ENCODE measurements around the gene INPP5D. TPM values are rescaled to one million over a fixed set of nuclear protein-coding genes. Genes with fewer than 3 reads are reported as not detected.
A peak's percentile ranks its signal among the peaks of the same experiment; 100 is the strongest.

INPP5D gene
- total and polyA plus RNA-seq, 2 of the 13 experiments (the other 11 are each of a cell fraction or from before 2014, with no cell fraction given): 16.7 to 18.0 TPM

- TF ChIP-seq, protein P1, sequence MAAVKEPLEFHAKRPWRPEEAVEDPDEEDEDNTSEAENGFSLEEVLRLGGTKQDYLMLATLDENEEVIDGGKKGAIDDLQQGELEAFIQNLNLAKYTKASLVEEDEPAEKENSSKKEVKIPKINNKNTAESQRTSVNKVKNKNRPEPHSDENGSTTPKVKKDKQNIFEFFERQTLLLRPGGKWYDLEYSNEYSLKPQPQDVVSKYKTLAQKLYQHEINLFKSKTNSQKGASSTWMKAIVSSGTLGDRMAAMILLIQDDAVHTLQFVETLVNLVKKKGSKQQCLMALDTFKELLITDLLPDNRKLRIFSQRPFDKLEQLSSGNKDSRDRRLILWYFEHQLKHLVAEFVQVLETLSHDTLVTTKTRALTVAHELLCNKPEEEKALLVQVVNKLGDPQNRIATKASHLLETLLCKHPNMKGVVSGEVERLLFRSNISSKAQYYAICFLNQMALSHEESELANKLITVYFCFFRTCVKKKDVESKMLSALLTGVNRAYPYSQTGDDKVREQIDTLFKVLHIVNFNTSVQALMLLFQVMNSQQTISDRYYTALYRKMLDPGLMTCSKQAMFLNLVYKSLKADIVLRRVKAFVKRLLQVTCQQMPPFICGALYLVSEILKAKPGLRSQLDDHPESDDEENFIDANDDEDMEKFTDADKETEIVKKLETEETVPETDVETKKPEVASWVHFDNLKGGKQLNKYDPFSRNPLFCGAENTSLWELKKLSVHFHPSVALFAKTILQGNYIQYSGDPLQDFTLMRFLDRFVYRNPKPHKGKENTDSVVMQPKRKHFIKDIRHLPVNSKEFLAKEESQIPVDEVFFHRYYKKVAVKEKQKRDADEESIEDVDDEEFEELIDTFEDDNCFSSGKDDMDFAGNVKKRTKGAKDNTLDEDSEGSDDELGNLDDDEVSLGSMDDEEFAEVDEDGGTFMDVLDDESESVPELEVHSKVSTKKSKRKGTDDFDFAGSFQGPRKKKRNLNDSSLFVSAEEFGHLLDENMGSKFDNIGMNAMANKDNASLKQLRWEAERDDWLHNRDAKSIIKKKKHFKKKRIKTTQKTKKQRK (IDR thresholded peaks at IDR 0.05; ENCODE audit: low read length): no peak
- TF ChIP-seq ZNF761 (CRISPR knock-in tag; conservative IDR thresholded peaks at IDR 0.05) (0 out of 2 replicates have a peak, but pooled peaks have one; percentile 53), GABPB1 (CRISPR knock-in tag; IDR thresholded peaks at IDR 0.05) (peak; percentile 99), RBFOX2 (IDR thresholded peaks at IDR 0.05; ENCODE audit: low read depth, low read length) (peak; percentile 97), HOXD1 (CRISPR knock-in tag; IDR thresholded peaks at IDR 0.05) (peak; percentile 65), ZNF337 (CRISPR knock-in tag; IDR thresholded peaks at IDR 0.05; ENCODE audit: borderline replicate concordance, low read depth) (no peak; the same call in 1 of the 2 replicates), ZNF790 (CRISPR knock-in tag; IDR thresholded peaks at IDR 0.05; ENCODE audit: borderline replicate concordance) (no peak), FOXO4 (CRISPR knock-in tag; conservative IDR thresholded peaks at IDR 0.05) (no peak), ZNF292 (CRISPR knock-in tag; IDR thresholded peaks at IDR 0.05; ENCODE audit: borderline replicate concordance, low read depth) (peak; percentile 89), FOXJ3 (CRISPR knock-in tag; IDR thresholded peaks at IDR 0.05; ENCODE audit: borderline replicate concordance) (peak; percentile 86; the same call in 1 of the 2 replicates), E2F2 (CRISPR knock-in tag; IDR thresholded peaks at IDR 0.05; ENCODE audit: borderline replicate concordance) (peak; percentile 65; the same call in 1 of the 2 replicates), FIP1L1 (IDR thresholded peaks at IDR 0.05; ENCODE audit: borderline replicate concordance, insufficient read depth, low read depth, low read length) (0 out of 2 replicates have a peak, but pooled peaks have one; percentile 62), XBP1 (CRISPR knock-in tag; IDR thresholded peaks at IDR 0.05) (no peak), ZNF709 (CRISPR knock-in tag; IDR thresholded peaks at IDR 0.05) (peak; percentile 76; the same call in 1 of the 2 replicates), ZNF468 (CRISPR knock-in tag; IDR thresholded peaks at IDR 0.05) (no peak), ZMAT3 (CRISPR knock-in tag; conservative IDR thresholded peaks at IDR 0.05) (peak; percentile 80; the same call in 1 of the 2 replicates)
- TF ChIP-seq, protein P2, sequence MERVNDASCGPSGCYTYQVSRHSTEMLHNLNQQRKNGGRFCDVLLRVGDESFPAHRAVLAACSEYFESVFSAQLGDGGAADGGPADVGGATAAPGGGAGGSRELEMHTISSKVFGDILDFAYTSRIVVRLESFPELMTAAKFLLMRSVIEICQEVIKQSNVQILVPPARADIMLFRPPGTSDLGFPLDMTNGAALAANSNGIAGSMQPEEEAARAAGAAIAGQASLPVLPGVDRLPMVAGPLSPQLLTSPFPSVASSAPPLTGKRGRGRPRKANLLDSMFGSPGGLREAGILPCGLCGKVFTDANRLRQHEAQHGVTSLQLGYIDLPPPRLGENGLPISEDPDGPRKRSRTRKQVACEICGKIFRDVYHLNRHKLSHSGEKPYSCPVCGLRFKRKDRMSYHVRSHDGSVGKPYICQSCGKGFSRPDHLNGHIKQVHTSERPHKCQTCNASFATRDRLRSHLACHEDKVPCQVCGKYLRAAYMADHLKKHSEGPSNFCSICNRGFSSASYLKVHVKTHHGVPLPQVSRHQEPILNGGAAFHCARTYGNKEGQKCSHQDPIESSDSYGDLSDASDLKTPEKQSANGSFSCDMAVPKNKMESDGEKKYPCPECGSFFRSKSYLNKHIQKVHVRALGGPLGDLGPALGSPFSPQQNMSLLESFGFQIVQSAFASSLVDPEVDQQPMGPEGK (CRISPR knock-in tag; IDR thresholded peaks at IDR 0.05): peak; percentile 62; the same call in 1 of the 2 replicates
- TF ChIP-seq, protein P3, sequence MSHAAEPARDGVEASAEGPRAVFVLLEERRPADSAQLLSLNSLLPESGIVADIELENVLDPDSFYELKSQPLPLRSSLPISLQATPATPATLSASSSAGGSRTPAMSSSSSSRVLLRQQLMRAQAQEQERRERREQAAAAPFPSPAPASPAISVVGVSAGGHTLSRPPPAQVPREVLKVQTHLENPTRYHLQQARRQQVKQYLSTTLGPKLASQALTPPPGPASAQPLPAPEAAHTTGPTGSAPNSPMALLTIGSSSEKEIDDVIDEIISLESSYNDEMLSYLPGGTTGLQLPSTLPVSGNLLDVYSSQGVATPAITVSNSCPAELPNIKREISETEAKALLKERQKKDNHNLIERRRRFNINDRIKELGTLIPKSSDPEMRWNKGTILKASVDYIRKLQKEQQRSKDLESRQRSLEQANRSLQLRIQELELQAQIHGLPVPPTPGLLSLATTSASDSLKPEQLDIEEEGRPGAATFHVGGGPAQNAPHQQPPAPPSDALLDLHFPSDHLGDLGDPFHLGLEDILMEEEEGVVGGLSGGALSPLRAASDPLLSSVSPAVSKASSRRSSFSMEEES (CRISPR knock-in tag; IDR thresholded peaks at IDR 0.05): peak; percentile 90
Measured at GRCh38 chr2:233251306-233252116, 191.4 kb downstream of the INPP5D start, which contains the start of gene ATG16L1 (continued).
